ENCODE data around the gene ZNF700.
"Not testable (repeated sequence)": the region's sequence is repeated elsewhere in the genome, so short reads cannot be mapped to it uniquely, and the experiment has no call there.

Gene ZNF700

GRCh38 chr19:11941361-11941887, 16.5 kb downstream of the ZNF700 start:
- DNase-seq: not testable (repeated sequence)

GRCh38 chr19:11942008-11942842, 17.3 kb downstream of the ZNF700 start:
- DNase-seq: no peak

- no peak for DNase-seq
Observed at GRCh38 chr19:11942843-11943108, 17.9 kb downstream of the ZNF700 start.

GRCh38 chr19:11944656-11945055, 19.7 kb downstream of the ZNF700 start:
- DNase-seq: no peak

GRCh38 chr19:11948646-11949045, 23.7 kb downstream of the ZNF700 start:
- DNase-seq: no peak

- no peak for DNase-seq
Observed at GRCh38 chr19:11949201-11949600, 24.3 kb downstream of the ZNF700 start.

GRCh38 chr19:11949614-11950080, 24.7 kb downstream of the ZNF700 start:
- not testable (repeated sequence) for DNase-seq

- DNase-seq: no peak
Observed at GRCh38 chr19:11950312-11950711, 25.4 kb downstream of the ZNF700 start.

GRCh38 chr19:11963566-11964355, 38.9 kb downstream of the ZNF700 start:
- peak; percentile 64 for DNase-seq

GRCh38 chr19:11964496-11964857, 39.6 kb downstream of the ZNF700 start:
- DNase-seq: no peak

GRCh38 chr19:11964858-11965645, 40.1 kb downstream of the ZNF700 start, which contains the start of gene ZNF763:
ZNF763 (plus strand) TSS chr19:11965040; CDS start chr19:11965209, 169 bp downstream.
- peak; percentile 81 for DNase-seq

GRCh38 chr19:11970174-11970573, 45.3 kb downstream of the ZNF700 start:
- no peak for DNase-seq

- DNase-seq: no peak
Observed at GRCh38 chr19:11971041-11971440, 46.1 kb downstream of the ZNF700 start.

GRCh38 chr19:11973019-11973810, 48.3 kb downstream of the ZNF700 start:
- DNase-seq: no peak

GRCh38 chr19:11978492-11979100, 53.7 kb downstream of the ZNF700 start:
- no peak for DNase-seq

GRCh38 chr19:11979527-11979926, 54.6 kb downstream of the ZNF700 start:
- no peak for DNase-seq

GRCh38 chr19:11982526-11982925, 57.6 kb downstream of the ZNF700 start:
- DNase-seq: no peak

- no peak for DNase-seq
Observed at GRCh38 chr19:11984986-11985385, 60.1 kb downstream of the ZNF700 start.

GRCh38 chr19:11986754-11987153, 61.8 kb downstream of the ZNF700 start:
- no peak for DNase-seq

GRCh38 chr19:11987405-11988281, 62.7 kb downstream of the ZNF700 start:
- peak; percentile 88 for DNase-seq

GRCh38 chr19:11989112-11989456, 64.2 kb downstream of the ZNF700 start:
- no peak for DNase-seq

All from effector CD8-positive, alpha-beta T cell (primary cell).